Cardiac fibroblast (primary cell): ENCODE measurements around the gene SUV39H1.
A peak's percentile ranks its signal among the peaks of the same experiment; 100 is the strongest.
"Not testable (repeated sequence)": the region's sequence is repeated elsewhere in the genome, so short reads cannot be mapped to it uniquely, and the experiment has no call there.

Experiments used
- DNase-seq, 2 donors: peaks; one replicate each; pipeline versions ENCODE4 v3.0.0 to v3.0.0-alpha.2; 2010; ENCODE audit warnings: low read depth in 2 of 2
- H3K4me3 ChIP-seq, 2 donors: replicated peaks in 1 of 2; 1 replicate in 1 of 2; 2 replicates in 1 of 2; pipeline ENCODE4 v1.5.1; 2011; ENCODE audit warnings: low read depth in 2 of 2, low read length in 2 of 2, mild to moderate bottlenecking in 2 of 2, moderate library complexity in 1 of 2
- TF ChIP-seq, protein P1 (sequence below): IDR thresholded peaks from one replicate; pipeline ENCODE4 v1.5.1; 2011; ENCODE audit warnings: low read depth, mild to moderate bottlenecking, low read length, inconsistent platforms

SUV39H1 gene

DNA sequence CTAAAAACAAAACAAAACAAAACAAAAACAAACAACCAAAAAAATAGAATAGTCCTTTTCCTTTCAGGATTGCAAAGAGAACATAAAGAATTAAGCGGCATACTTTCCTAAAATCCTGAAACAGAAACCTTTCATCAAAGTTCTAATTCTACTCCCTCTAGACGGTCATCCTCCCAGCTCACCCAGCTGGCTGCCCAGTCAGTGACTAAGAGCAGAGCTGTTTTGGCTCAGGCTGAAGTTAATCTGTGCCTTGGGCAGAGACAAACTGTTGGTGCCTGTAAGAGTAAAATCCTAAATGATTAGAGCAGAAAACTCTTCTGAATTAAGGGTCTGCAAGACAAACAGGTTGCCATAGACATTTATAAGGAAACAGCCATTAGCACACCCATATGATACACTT lies 30.5 kb upstream of the SUV39H1 start:
- TF ChIP-seq, protein P1, sequence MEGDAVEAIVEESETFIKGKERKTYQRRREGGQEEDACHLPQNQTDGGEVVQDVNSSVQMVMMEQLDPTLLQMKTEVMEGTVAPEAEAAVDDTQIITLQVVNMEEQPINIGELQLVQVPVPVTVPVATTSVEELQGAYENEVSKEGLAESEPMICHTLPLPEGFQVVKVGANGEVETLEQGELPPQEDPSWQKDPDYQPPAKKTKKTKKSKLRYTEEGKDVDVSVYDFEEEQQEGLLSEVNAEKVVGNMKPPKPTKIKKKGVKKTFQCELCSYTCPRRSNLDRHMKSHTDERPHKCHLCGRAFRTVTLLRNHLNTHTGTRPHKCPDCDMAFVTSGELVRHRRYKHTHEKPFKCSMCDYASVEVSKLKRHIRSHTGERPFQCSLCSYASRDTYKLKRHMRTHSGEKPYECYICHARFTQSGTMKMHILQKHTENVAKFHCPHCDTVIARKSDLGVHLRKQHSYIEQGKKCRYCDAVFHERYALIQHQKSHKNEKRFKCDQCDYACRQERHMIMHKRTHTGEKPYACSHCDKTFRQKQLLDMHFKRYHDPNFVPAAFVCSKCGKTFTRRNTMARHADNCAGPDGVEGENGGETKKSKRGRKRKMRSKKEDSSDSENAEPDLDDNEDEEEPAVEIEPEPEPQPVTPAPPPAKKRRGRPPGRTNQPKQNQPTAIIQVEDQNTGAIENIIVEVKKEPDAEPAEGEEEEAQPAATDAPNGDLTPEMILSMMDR: no peak
- peak; percentile 17 to 28 for DNase-seq
- no peak overlapping the region for H3K4me3 ChIP-seq

DNA sequence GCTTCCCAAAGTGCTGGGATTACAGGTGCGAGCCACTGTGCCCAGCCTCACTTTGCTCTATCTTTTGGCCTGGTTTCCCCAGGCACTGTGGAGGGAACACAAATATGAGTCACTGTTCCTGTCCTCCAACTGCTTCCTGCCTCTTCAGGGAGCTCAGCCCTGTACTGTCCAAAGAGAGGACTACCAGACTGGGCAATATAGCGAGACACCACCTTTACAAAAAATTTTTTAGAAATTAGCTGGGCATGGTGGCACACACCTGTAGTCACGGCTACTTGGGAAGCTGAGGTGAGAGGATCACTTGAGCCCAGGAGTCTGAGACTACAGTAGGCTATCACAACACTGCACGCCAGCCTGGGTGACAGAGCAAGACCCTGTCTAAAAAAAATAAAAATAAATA lies 29.9 kb upstream of the SUV39H1 start:
- no peak overlapping the region for H3K4me3 ChIP-seq
- DNase-seq: no peak
- TF ChIP-seq, protein P1: no peak

DNA sequence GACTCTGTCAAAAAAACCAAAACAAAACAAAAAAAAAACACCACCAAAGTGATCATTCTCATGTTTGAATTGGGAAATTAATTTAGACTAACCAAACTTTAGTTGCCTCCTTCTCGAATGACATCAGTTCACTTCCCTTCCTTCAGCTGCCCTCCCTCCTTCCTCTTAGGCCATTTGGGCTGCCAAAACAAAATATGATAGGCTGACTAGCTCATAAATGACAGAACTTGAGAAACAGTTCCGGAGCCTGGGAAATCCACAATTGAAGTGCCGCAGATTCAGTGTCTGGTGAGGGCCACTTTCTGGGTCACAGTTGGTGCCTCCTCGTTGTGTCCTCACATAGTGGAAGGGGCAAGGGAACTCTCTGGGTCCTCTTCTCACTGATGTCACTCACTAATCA lies 29.0 kb upstream of the SUV39H1 start:
- TF ChIP-seq, protein P1: no peak
- DNase-seq: no peak
- no peak overlapping the region for H3K4me3 ChIP-seq

DNA sequence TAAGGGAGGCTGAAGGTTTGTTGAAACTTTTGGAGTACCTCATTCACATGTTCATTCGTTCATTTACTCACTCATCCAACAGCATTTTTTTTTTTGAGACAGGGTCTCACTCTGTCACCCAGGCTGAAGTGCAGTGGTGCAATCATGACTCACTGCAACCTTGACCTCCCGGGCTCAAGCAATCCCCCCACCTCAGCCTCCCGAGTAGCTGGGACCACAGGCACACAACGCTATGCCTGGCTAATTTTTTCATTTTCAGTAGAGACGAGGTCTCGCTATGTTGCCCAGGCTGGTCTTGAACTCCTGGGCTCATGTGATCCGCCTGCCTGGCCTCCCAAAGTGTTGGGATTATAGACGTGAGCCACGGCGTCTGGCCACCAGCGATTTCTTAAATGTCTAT lies 28.3 kb upstream of the SUV39H1 start:
- not testable (repeated sequence) for DNase-seq, H3K4me3 ChIP-seq

DNA sequence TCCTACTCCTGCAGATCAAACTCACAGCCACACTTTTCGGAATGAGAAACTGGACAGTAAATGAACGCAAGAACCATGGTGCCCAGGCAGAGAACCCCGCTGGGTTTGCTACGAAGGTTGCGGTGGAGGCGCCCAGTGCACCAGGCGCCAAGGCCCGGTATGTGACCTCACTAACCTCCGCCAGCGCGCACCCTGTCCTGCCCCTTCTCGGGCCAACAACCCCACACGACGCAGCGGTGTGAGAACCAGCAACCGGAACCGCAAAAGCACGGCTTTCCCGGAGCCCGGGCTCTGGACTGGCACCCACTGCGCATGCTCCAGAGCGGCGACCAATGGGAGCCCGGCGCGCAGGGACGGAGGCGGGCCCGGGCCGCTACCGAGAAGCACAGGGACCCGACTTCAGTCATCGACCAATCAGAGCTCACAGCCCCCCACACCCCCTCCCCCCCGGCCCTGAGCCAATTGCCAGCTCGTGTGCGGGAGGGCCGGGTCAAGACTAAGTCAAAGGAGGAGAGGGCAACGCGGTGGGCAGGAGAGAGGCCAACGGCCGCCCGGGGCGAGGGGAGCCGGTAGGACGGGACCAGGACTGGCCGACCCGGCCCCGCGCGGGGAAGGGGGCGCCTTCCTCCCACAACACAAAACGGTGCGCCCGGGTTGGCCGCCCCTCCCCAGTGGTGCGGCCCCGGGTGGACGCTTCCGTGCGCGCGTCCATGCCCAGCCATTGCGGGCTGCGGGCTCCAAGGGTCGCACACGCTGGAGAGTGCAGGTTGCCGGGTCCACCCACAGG lies 20.2 kb upstream of the SUV39H1 start:
- peak; percentile 86 to 90 for DNase-seq
- TF ChIP-seq, protein P1: no peak
- H3K4me3 ChIP-seq: peak overlapping the region; percentile 64 to 72

DNA sequence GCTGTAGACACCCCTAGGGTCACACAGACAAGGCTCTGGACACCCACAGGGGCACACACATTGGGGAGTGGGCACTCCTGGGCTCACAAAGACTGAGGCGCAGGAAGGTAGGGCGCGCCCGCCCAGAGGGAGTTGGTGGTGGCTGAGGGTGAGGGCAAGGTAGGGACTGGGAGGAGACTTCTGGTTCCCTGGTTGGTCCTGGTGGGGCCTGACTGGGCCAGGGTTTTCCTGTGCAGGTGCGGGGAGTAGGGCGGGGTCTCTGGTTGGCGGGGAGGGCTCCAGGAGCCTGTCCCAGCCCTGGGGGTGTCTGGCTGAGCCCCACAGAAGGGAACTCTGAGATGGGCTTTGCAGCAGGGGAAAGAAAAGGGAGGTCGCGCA lies 19.7 kb upstream of the SUV39H1 start:
- TF ChIP-seq, protein P1: no peak
- no peak for DNase-seq
- peak overlapping the region; percentile 64 to 72 for H3K4me3 ChIP-seq

DNA sequence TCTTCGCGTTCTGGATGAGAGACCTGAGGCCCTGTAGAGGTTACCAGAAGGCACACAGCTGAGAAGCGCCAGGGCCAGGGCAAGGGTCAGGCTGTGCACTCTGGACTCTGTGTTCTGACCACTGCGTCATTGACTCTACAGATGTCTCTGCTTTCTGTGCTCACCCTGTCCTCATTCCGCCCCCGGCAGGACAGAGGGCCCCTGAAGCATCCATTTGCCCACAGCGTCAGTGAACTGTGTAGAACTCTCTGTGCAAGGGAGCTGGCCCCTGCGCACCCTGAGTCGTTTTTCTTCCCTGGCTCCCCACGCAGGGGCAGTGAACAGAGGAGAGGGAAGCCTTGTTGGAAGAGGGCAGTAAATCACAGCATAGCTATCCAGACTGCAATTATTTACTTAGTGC lies 19.0 kb upstream of the SUV39H1 start:
- no peak for DNase-seq
- TF ChIP-seq, protein P1: no peak
- H3K4me3 ChIP-seq: no peak overlapping the region

DNA sequence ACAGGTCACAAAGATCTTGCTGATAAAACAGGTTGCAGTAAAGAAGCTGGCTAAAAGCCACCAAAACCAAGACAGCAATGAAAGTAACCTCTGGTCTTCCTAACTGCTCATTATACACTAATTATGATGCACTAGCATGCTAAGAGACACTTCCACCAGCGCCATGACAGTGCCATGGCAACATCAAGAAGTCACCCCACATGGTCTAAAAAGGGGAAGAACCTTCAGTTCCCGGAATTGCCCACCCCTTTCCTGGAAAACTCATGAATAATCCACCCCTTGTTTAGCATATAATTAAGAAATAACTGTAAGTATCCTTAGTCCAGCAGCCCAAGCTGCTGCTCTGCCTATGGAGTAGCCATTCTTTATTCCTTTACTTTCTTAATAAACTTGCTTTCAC lies 16.1 kb upstream of the SUV39H1 start:
- DNase-seq, H3K4me3 ChIP-seq: not testable (repeated sequence)

DNA sequence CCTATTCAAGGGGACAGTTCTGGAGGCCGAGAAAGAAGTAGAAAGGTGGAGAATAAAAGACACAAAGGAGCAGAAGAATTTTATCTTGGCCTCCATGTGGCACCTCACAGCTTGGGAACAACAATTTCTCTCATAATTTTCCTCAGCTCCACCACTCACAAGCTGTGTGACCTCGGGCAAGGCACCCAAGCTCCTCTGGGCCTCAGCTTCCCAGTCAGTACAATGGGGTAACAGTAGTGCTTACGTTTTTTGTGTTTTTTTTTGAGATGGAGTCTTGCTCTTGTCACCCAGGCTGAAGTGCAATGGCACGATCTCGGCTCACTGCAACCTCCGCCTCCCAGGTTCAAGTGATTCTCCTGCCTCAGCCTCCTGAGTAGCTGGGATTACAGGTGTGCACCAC lies 15.6 kb upstream of the SUV39H1 start:
- DNase-seq, H3K4me3 ChIP-seq: not testable (repeated sequence)
